IPS-NIHi11 (cell line): Measurements from ENCODE around the gene ZNF562.
A peak's percentile ranks its signal among the peaks of the same experiment; 100 is the strongest.
"Not testable (repeated sequence)": the region's sequence is repeated elsewhere in the genome, so short reads cannot be mapped to it uniquely, and the experiment has no call there.

Experiments used
- DNase-seq: peaks from one replicate; pipeline ENCODE4 v3.0.0; 2012; ENCODE audit warnings: mixed read lengths, low spot score

ZNF562 gene

DNA sequence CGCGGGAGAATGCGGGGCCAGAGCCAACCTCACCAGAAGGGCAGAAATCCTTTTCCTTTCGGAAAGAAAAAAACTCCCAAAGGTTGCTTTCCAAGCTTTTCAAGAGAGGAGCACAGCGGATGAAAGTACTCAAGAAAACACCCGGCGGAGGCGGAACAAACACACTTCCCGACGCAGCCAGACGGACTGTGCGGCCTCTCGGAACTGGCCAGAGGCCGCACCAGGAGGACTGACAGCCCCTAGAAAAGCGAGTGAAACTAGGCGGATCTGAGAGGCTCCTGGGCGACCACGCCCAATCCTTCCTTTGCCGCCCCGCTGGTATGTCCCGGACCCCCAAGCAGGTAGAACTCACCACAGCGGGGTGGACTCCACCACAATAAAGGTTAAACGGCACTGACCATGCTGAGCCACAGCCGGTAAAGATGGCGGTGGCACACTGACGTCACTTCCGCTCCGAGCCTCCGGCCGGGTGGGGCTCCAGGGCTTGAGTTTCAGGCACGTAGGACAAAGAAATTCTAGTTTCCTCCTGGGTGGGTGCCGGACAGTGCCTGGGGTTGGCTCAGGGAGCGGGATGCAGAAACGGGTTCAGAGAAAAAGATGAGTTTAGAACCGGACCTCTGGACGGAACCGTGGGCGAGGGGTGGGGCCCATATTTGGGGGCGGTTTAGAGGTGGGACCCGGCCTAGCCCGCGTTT, at the start of gene ZNF562:
Gene ZNF562 (minus strand): TSS at position 438 of the 695 bp plus-strand sequence. CDS start 14,356 bp downstream, outside the sequence.
- peak; percentile 87 for DNase-seq

DNA sequence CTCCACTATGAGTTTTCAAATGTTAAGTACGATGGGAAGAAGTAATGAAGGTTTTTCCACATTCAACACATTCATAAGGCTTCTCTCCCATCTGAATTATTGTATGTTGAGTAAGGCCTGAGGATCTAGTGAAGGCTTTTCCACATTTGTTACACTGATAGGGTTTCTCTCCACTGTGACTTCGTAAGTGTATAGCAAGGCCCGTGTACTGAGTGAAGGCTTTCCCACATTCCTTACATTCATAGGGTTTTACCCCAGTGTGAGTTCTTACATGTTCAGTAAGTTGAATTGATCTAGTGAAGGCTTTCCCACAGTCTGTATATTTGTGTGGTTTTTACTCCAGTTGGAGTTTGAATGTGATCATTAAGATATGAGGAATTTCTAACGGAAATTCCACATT, 49.3 kb upstream of the ZNF562 start:
- no peak for DNase-seq

- no peak for DNase-seq
Measured at GRCh38 chr19:9721861-9722260, 47.0 kb upstream of the ZNF562 start.

GRCh38 chr19:9720541-9720940, 45.6 kb upstream of the ZNF562 start:
- no peak for DNase-seq

DNA sequence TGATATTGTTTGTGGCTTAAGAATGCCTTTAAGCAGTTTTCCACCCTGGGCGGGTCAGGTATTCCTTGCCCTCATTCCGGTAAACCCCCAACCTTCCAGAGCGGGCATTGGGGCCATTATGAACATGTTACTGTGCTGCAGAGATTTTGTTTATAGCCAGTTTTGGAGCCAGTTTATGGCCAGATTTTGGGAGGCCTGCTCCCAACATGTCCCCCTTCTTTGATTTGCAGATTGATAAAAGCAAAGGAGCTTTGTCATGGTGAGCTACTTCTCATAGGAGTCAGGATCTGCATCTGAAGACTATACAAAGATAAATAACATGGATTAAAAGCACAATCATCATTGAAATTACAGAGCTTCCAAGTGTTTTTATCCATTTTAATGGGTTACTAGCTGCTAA, 36.9 kb upstream of the ZNF562 start:
- DNase-seq = no peak

GRCh38 chr19:9709305-9709704, 34.4 kb upstream of the ZNF562 start:
- DNase-seq = no peak

DNA sequence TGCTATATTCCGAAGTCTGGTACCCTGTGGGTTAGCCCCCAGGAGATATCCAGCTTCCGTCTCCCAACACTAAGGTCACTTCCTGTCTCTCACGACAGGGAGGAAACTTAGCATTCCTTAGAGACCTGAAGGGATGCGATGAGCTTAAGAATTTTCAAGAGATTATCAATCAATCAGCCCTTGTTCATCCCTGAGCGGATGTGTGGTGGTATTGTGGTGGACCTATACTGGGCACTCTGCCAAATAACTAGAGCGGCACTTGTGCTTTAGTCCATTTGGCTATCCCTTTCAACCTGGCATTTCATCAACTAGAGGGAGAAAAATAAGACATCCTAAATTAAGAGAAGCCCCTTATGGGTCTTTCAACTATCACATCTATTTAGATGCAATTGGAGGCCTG, 30.9 kb upstream of the ZNF562 start:
- DNase-seq = no peak

GRCh38 chr19:9702186-9702585, 27.3 kb upstream of the ZNF562 start:
- DNase-seq = no peak

DNA sequence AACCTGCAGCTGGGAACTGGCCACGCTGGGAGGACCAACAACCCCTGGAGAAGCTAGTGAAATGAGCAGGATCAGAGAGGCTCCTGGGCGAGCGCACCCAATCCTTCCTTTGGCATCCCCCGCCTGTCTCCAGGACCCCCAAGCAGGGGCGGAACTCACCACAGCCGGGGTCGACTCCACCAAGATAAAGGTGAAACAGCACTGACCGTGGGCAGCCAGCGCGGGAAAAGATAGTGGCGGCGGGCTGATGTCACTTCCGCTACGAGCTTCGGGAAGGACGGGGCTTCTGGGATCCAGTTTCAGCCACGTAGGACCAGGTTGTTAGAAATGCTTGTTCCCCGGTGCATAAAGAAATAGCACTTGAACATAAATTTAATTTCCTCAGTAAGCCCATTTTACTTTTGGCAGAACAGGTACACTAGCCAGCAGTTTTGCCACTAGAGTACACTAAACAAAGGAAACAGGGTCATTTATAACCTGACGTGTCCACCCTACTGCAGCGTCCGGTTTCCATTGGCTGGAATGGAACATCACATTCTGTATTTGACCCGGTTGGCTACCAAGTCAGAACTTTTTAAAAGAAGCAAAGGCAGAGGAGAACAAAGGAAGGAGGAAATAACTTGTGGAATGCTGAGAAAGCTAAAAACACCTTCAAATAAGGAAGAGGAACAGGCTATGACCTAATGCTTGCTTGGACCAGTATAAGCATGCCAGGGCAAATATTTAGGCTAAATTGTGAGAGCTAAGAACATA, 25.5 kb upstream of the ZNF562 start:
- DNase-seq = no peak

- not testable (repeated sequence) for DNase-seq
Measured at GRCh38 chr19:9690301-9690700, 15.4 kb upstream of the ZNF562 start.

- DNase-seq = not testable (repeated sequence)
Measured at GRCh38 chr19:9679996-9680395, 5.1 kb upstream of the ZNF562 start.

DNA sequence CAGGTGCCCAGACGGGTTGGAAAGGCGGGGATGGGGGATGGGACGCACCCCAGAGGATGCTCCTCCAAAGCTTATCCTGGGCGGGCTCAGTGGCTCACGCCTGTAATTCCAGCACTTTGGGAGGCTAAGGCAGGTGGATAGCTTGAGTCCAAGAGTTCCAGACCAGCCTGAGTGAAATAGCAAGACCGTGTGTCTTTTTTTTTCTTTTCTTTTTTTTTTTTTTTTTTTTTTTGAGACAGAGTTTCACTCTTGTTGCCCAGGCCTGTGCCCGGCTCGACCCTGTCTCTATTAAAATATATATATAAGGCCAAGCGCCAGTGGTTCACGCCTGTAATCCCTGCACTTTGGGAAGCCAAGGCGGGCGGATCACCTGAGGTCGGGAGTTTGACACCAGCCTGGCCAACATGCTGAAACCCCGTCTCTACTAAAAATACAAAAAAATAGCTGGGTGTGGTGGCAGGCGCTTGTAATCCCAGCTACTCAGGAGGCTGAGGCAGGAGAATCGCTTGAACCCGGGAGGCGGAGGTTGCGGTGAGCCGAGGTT, 530 bp upstream of the ZNF562 start:
- DNase-seq = not testable (repeated sequence)

DNA sequence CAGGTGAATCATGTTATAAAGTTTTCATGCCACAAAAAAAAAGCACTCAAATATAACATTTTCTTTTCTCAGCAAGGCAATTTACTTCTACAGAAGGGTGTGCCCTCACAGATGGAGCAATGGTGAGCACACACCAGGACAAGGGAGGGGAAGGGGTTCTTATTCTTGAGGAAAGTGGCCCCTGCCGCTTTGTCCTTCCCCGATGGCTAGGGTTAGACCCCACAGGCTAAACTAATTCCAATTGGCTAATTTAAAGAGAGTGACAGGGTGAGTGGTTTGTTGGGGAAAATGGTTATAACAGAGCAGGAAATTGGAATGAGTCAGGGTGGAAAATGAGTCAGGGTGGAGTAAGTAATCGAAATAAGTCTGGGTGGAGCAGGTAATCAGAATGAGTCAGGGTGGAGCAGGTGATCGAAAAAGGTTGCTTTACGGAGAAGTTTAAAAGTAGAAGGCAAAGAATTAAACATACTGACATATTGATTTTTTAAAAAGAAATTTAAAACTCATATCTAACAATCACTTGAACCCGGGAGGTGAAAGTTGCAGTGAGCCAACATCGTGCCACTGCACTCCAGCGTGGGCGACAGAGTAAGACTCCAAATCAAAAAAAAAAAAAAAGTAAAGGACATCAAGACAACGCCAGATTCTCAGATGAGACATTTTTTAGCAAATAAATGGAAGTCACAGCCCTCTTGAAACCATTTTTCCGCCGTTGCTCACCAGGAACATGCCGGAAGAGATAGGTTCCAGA, 813 bp downstream of the ZNF562 start:
- no peak for DNase-seq

DNA sequence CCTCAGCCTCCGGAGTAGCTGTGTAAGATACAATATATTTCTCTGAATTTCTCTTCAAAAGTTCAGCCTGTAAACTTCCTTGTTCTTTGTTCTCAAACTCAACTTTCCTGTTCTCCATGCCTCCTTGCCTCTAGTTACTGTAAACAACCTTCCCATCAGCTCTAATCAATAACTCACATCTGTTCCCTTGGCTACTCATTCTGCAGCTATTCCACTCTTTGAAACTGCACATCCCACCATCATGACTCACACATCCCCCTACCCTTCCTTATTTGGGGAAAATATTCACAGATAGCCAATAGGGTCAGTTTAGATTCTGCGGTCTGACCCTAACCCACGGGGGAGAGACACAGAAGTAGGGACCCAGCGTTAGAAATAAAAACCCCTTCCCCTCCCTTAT, 2.0 kb downstream of the ZNF562 start:
- no peak for DNase-seq

DNA sequence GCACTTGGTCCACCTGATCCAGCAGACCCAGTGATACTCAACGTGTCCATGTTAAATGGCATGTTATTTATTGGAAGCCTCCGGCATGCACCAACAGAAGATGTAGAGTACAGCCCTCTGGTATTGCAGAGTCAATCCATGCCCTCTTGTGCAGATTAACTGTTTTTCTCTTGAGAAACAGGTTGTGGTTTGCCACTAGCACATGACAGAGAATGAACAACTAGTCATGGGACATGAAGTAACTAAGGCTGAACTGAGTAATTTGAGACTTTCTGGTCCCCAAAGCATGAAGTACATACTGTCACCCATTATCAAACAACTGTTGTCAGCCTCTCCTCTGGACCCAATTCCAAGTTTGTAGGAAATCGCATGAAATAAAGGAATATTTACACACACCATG, 3.2 kb downstream of the ZNF562 start:
- DNase-seq = no peak

DNA sequence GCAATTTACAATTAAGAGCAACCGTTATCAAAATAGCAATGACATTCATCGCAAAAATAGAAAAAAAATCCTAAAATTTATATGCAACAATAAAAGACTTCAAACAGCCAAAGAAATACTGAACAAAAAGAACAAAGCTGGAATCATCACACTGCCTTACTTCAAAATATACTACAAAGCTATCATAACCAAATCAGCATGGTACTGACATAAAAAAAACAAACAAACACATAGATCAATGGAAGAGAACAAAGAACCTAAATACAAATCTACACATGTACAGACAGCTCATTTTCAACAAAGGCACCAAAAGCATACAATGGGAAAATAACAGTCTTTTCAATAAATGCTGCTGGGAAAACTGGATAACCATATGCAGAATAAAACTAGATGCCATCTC, 6.4 kb downstream of the ZNF562 start:
- no peak for DNase-seq

DNA sequence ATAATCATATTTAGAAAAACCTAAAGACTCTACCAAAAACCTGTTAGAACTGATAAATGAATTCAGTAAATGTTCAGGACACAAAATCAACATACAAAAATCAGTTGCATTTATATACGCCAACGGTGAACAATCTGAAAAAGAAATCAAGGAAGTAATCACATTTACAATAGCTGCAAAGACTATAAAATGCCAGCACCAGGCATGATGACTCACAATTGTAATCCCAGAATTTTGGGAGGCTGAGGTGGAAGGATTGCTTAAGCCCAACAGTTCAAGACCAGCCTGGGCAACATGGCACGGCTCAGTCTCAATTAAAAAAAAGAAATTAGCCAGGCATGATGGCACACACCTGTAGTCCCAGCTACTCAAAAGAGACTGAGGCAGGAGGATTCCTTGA, 7.0 kb downstream of the ZNF562 start:
- DNase-seq = no peak

DNA sequence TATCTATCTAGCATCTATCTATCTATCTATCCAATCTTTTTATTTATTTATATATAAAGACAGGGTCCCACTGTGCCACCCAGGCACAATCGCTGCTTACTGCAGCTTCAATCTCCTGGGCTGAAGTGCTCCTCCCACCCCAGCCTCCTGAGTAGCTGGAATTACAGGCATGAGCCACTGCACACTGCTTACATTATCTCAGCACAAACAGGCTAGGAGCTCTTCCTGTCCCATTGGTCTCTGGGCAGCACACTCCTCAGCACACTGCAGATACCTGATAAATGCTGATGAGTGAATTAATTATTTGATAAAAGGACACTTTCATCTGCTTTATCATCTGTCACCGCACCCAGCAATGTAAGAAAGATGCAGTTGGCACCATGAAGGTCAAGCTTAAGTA, 16.1 kb downstream of the ZNF562 start:
- DNase-seq = no peak

DNA sequence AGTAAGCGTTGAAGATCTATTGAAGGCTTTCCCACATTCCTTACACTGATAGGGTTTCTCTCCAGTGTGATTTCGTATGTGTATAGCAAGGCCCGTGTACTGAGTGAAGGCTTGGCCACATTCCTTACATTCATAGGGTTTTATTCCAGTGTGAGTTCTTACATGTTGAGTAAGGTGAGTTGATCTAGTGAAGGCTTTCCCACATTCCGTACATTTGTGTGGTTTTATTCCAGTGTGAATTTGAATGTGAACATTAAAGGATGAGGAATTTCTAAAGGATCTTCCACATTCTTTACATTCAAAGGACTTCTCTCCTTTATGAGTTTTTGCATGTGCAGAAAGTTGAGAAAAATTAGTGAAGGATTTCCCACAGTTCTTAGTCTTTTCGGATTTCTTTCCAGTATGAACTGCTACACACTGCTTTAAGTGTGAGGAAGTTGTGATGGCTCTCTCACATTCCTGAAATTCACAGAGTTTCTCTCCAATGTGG, 21.8 kb downstream of the ZNF562 start:
- not testable (repeated sequence) for DNase-seq

- DNase-seq = not testable (repeated sequence)
Measured at GRCh38 chr19:9651464-9651863, 23.4 kb downstream of the ZNF562 start.

DNA sequence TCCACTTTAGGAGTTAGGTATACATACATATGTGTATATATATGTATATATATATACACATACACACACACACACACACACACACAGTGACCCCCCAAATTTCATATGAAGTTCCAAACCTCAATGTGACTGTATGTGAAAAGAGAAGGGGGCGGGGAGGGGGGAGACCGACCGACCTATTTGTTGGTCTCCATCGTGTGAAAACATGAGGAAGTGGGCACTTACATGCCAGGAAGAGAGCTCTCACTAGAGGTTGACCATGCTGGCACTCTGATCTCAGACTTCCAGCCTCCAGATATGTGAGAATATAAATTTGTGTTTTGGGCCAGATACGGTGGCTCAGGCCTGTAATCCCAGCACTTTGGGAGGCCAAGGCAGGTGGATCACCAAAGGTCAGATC, 24.6 kb downstream of the ZNF562 start:
- DNase-seq = no peak

- no peak for DNase-seq
Measured at GRCh38 chr19:9645472-9645871, 29.4 kb downstream of the ZNF562 start.
